NCI-H774 (cell line): ENCODE data around the gene IMPA2.
"Not testable (repeated sequence)": the region's sequence is repeated elsewhere in the genome, so short reads cannot be mapped to it uniquely, and the experiment has no call there.

Source experiments
- DNase-seq: peaks from one replicate; lab custom pipeline; 2025; lab: John Stamatoyannopoulos, UW

IMPA2 gene

GRCh38 chr18:12029786-12030584 is 48.7 kb downstream of the IMPA2 start:
- no peak for DNase-seq

- no peak for DNase-seq
Observed at GRCh38 chr18:12030670-12031069, 49.4 kb downstream of the IMPA2 start.

GRCh38 chr18:12031181-12031580 is 49.9 kb downstream of the IMPA2 start:
- no peak for DNase-seq

- no peak for DNase-seq
Observed at GRCh38 chr18:12031846-12032245, 50.5 kb downstream of the IMPA2 start.

GRCh38 chr18:12032786-12033642 is 51.7 kb downstream of the IMPA2 start:
- DNase-seq: no peak

GRCh38 chr18:12033643-12034025 is 52.3 kb downstream of the IMPA2 start:
- no peak for DNase-seq

- no peak for DNase-seq
Observed at GRCh38 chr18:12034241-12035100, 53.2 kb downstream of the IMPA2 start.

GRCh38 chr18:12035481-12035880 is 54.2 kb downstream of the IMPA2 start:
- no peak for DNase-seq

- DNase-seq: no peak
Observed at GRCh38 chr18:12036201-12036751, 55.0 kb downstream of the IMPA2 start.

- no peak for DNase-seq
Observed at GRCh38 chr18:12038082-12038638, 56.9 kb downstream of the IMPA2 start.

- peak; percentile 74 for DNase-seq
Observed at GRCh38 chr18:12038639-12039539, 57.6 kb downstream of the IMPA2 start.

GRCh38 chr18:12039540-12039930 is 58.2 kb downstream of the IMPA2 start:
- DNase-seq: not testable (repeated sequence)

- DNase-seq: no peak
Observed at GRCh38 chr18:12041561-12041960, 60.3 kb downstream of the IMPA2 start.

GRCh38 chr18:12043811-12044210 is 62.5 kb downstream of the IMPA2 start:
- DNase-seq: no peak

GRCh38 chr18:12044591-12044990 is 63.3 kb downstream of the IMPA2 start:
- DNase-seq: no peak

- DNase-seq: no peak
Observed at GRCh38 chr18:12046046-12046750, 64.9 kb downstream of the IMPA2 start.

GRCh38 chr18:12046751-12047335 is 65.5 kb downstream of the IMPA2 start:
- DNase-seq: no peak

- DNase-seq: no peak
Observed at GRCh38 chr18:12048010-12048826, 66.9 kb downstream of the IMPA2 start.

- DNase-seq: no peak
Observed at GRCh38 chr18:12048827-12049175, 67.5 kb downstream of the IMPA2 start.
